RKO (cell line): ENCODE measurements around the gene SFT2D3.

Experiments used
- DNase-seq: peaks from one replicate; pipeline ENCODE4 v3.0.0-alpha.2; 2016; ENCODE audit warnings: low spot score

Gene SFT2D3

DNA sequence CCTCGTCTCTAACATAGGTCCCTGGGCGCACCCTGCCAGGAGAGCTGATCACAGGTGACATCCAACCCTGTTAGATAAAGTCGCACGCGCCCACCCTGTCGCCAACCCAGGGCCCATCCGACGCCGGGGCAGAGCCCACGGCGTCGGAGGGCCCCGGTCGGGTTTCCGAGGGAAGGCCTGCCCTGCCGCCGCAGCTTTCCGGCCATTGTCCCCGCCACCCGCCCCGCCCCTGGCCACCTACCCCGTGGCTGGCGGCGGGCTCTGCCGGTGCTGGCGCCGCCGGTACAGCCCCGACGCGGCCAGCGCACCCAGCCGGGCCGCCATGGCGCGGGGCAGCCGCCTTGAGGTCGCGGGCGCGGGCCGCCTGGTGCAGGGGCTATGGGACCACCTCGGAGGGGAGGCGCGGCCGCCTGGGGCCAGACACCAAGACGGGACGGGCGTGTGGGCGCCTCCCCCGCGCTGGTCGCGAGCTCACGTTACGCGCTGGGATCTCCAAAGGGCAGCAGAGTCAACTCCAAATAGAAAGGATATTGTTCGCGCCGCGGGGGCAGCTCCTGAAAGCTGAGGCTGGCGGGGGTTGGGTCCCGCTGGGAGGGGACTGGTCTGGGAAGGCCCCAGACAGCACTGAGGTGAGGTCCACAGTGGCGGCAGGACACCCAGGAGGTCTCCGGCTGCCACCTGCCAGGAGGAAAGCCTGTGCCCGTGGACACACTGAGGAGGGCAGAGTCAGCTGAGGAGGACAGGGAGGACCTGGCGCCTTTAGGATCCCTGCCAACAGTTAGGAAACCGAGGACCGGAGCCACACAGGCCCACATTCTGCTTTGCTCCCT lies 37.0 kb upstream of the SFT2D3 start:
- no peak for DNase-seq

GRCh38 chr2:127664895-127665225 lies 36.4 kb upstream of the SFT2D3 start:
- DNase-seq, result no peak

GRCh38 chr2:127665267-127665893 lies 35.9 kb upstream of the SFT2D3 start:
- DNase-seq, result no peak

DNA sequence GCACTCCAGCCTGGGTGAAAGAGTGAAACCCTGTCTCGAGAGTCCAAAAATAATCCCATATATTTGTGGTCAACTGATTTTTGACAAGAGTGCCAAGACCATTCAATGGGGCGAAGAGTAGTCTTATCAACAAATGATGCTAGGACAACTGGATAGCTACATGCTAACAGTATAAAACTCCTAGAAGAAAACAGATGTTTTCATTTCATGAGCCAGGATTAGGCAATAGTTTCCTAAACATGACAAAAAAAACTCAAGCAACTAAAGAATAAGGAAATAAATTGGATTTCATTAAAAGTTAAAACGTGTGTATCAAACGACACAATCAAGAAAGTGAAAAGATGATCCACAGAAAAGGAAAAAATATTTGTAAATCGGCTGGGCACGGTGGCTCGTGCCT lies 32.2 kb upstream of the SFT2D3 start:
- no peak for DNase-seq

GRCh38 chr2:127670055-127670956 lies 31.0 kb upstream of the SFT2D3 start:
- DNase-seq, result no peak

- no peak for DNase-seq
Measured at GRCh38 chr2:127670957-127671290, 30.4 kb upstream of the SFT2D3 start.

GRCh38 chr2:127671557-127672302 lies 29.6 kb upstream of the SFT2D3 start:
- no peak for DNase-seq

DNA sequence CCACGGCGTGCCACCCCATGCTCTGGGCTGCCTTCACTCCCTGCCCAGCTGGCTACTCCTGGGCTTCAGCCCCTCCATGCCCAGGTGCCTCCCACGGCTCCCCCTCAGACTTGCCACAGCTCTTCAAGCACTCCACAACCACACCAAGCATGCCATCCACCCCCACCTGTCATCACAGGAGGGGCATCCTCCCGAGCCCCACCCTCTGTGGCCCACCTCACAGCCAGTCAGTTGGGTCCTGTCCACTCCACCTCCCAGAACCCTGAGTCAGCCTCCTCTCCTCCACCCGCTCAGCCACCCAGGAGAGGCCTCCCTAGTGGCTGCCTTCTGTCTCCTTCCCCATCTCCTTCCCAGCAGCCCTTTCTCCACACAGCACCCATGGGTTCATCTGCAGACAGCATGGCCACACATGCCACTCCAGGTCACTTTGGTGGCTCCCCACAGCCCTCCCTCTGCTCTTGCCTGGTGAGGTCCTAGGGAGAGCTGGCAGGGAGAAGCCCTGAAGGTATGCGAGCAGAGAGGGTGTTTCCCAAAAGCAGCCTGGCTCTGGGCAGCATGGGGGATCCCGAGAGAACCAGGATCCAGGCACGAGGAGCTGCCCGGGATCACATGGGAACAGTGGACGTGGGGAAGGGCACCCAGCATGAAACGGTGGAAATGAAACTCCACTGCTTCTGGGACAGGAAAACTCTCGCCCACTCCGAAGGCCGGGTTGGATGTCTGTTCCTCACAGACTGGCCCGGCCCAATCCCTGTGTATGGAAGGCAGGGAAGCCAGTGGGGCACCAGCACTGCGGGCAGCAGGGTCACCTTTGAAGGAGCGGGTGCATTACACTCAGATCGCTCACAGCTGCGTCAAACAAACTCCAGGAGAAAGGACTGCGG lies 28.7 kb upstream of the SFT2D3 start:
- no peak for DNase-seq

GRCh38 chr2:127673291-127674069 lies 27.8 kb upstream of the SFT2D3 start:
- DNase-seq, result no peak

- no peak for DNase-seq
Measured at GRCh38 chr2:127674241-127675209, 26.8 kb upstream of the SFT2D3 start.

DNA sequence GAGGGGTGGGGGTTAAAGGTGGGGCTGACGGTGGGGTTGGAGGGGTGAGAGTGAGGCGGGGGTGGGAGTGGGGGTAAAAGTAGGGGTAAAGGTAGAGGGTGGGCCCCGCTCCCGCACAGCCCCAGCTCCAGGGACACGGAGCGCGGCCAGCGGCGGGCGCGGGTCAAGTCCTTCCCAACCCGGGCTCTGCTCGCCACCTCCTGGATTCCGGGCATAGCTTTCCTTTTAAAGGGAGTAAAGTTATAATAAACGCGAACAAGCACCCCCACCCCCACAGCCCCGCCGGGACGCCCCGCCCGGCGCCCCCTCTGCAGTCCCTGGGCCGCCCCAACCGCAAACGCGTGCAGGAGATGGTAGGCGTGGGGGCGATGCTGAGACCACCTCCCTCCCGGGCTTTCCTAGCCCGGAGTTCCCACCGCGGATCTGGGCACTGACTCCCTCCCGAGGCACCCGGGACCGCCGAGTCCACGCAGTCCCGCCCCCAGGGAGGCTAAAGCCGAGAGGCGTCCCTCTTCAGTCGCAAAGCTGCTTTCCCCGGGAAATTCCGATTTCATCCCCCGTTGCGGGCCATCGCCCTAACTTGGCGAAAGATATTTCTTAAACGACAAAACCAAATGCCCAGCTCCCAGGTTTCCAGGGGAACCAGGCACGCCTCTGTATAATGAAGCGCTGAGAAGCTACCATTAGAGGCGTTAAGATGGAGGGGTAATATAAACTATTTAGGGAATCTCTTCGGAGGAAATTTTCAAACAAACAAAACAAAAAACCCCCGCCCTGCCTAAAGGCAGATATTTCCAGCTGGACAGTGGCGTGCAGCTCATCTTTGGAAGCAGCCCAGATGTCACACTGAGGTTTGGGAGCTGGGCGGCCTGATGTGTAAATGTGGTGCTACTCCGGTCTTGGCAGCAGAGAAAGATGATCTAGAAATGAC lies 25.7 kb upstream of the SFT2D3 start, which contains the start of gene LIMS2:
TSS of gene LIMS2 (minus strand) at position 200 of the 931 bp plus-strand sequence. CDS start 506 bp downstream, outside the sequence.
- DNase-seq, result no peak

DNA sequence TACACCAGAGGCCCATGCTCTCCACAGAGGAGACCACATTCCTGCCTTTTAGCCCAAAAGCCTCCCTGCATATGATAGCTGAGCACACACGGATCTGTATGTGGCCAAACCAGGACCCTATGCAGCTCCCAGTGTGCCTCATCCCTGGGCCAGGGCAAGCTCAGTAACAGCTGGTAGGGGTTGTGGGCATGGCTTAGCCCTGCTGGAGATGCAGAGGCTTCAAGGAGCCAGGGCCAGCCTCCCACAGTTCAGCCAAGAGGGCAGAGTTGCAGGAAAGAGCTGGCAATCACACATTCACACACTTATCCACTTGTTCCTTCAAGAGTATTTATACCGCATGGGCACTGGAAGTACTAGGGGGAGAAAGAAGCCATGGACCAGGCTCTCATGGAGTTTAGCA lies 24.4 kb upstream of the SFT2D3 start:
- DNase-seq, result no peak

- no peak for DNase-seq
Measured at GRCh38 chr2:127678531-127678930, 22.8 kb upstream of the SFT2D3 start.

DNA sequence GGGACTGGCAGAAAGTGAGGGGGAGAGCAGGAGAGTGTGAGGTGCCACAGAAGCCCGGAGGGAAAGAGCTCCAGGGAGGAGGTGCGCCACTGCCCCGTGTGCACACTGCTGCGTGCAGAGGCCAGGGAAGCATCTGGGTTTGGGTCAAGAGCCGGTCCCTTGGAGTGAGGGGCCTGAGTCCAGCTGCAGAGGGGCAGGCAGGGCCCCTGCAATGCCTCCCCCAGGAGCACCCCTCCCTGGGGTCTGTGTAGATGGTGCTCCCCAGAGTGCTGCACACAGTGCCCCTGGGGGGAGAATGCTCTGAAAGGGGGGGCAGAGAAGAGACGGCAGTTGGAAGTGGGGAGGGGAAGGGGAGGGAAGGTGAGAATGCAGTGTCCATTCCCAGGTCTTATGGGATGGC lies 22.3 kb upstream of the SFT2D3 start:
- no peak for DNase-seq

DNA sequence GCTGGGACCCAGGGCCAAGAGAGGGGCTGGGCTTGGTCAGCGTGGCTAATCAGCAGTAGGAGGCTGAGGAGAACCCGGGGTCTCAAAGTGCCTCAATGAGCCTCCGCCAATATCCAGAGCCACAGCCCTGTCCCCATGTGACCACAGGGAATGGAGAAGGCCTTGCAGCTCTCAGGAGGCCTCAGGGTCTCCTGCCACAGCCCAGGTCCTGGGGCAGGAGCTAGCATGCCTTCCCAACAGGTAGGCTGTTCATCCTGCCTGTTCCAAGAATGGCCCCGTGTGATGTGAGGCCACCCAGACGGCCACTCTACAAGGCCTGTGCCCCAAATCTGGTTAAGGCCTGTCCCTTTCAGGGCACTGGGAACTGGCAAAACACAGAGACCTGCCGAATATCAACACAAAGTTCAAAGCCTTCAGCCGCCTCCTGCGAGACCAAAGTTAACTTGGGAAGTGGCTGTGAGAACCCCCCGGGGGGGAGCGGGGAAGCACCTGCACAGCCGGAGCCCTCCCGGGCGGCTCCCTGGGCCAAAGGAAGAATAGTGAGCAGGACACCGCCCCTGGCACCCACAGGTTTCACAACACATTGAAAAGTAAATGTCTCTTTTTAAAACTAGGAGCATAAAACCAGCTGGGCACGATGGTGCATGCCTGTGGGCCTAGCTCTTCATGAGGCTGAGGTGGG lies 21.5 kb upstream of the SFT2D3 start:
- no peak for DNase-seq

GRCh38 chr2:127680706-127681287 lies 20.5 kb upstream of the SFT2D3 start:
- no peak for DNase-seq

DNA sequence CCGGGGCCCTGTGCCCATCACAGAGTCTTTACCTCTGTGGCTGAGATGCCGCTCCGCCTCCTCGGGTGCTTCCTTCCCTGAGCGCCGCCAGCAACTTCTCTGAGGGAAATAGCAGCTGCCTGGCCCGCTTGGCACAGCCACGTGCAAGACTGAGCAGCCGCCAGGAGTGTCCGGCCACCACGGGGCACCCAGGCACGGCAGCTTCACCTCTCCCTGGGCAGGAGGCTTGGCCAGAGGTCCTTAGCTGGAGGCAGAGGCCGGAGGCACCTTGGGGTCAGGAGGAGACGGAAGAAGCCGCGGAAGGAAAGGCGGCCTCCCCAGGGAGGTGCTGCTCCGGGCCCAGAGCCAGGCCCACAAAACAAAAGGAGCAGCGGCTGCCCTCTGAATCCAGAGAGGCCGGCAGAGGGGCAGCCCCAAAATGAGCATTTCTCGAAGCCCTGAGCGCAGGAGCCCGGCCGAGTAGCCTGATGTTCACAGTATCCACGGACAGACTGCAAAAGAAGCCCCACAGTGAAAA lies 20.0 kb upstream of the SFT2D3 start:
- no peak for DNase-seq
